Activated CD4-positive, alpha-beta T cell treated with anti-CD3 and anti-CD28 coated beads for 4 hours (primary cell): Measurements from ENCODE around the gene RUFY3.

ENCODE experiments used
- DNase-seq, 2 donors: peaks; one replicate each; pipeline ENCODE4 v3.0.0-alpha.2; 2020

The RUFY3 gene

DNA sequence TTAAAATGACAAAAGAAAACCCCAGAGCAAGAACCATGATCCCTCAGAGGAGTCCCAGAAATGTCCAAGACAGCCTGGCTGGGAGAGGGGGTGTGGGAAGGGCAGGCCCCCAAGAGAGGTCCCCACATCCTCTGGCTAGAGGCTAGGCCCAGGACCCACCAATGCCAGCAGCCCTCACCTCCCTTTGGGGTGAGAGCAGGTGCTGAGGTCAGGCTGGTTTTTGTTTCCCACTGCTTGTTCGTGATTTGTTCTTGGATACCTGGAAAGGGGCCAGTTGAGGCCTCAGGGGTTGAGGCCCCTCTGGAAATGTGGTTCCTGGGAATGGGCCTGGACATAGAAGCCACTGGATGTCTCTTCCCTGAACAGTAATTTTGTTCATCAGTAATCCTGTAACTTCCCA, 120.2 kb downstream of the RUFY3 start:
- no peak for DNase-seq

DNA sequence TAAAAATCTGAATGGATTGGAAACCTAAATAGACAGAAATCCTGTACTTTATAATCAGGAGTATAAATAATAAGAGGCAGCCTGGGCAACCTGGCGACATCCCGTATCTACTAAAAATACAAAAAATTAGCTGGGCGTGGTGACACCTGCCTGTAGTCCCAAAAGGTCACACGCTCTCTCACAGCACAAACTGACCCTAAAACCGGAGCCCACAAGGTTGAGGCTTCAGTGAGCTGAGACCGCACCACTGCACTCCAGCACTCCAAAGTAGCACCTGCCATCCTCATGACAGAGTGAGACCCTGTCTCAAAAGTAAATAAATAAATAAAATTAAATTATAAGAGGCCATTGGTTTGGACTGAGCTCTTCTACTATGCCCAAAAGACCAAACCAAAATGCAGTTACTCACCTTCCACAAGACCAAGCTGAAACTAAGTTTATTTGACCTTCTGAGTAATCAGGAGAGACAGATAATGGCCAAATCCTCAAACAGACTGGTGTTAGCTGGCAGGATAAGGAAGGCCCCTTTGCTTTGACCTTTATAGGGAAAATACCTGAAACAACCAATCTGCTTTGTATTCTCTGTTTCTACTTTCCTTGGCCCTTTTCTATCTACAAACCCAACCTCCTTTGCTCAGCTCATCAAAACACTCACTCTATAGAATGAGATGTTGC, 121.1 kb downstream of the RUFY3 start:
- no peak for DNase-seq

DNA sequence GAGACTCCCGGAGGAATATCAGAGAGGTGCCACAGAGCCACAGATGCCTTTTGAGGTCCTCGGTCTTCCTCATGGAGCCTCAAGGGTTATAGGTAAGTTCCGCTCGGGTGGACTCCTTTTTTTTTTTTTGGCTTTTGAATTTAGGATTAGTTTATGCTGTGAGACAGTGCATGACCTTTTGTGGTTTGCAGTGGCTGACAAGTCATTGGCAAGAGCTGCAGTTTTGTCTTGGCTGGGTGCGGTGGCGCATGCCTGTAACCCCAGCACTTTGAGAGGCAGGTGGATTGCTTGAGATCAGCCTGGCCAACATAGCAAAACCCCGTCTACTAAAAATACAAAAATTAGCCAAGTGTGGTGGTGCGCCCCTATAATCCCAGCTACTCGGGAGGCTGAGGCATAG, 122.4 kb downstream of the RUFY3 start:
- DNase-seq, result no peak

DNA sequence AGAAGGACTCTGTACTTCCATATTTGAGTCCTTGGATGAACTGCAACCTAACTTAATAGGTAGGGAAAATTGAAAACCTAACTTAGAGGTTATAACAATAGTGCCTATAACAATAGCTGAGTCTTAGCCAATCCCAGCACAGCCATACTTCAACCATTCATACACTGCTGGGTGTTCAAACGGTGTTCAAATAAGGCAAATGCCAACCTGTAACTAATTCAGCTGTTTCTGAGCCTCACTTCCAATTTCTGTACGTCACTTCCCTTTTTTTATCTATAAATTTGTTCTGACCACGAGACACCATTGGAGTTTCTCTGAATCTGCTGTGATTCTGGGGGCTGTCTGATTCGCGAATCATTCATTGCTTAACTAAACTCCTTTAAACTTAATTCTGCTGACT, 127.5 kb downstream of the RUFY3 start:
- no peak for DNase-seq

DNA sequence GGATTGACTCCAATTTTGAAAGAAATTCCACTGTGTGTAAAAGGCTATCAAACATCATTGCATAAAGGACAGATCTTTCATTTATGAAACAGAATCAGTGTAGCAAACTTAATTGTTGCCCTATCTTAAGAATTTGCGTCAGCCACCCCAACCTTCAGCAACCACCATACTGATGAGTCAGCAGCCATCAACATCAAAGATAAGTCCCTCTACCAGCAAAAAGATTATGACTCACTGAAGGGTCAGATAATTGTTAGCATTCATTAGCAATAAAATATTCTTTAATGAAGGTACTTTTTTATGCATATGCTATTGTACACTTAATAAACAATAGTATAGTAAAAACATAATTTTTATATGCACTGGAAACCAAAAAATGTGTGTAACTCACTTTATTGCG, 133.7 kb downstream of the RUFY3 start:
- DNase-seq, result no peak
